ENCODE data around the gene CCDC172. TPM values are rescaled to one million over a fixed set of nuclear protein-coding genes. Genes with fewer than 3 reads are reported as not detected.

CCDC172 gene
- not detected for total RNA-seq

GRCh38 chr10:116324227-116324950 lies at the start of gene CCDC172:
Gene CCDC172, plus strand, starts transcription at chr10:116324448. Its CDS starts 564 bp downstream, at chr10:116325012.
- DNase-seq, result no peak

GRCh38 chr10:116276981-116277380 lies 47.3 kb upstream of the CCDC172 start:
- DNase-seq, result no peak

GRCh38 chr10:116278846-116279245 lies 45.4 kb upstream of the CCDC172 start:
- DNase-seq, result peak; percentile 45

GRCh38 chr10:116281775-116282174 lies 42.5 kb upstream of the CCDC172 start:
- no peak for DNase-seq

- no peak for DNase-seq
These were observed 37.5 kb upstream of the CCDC172 start for GRCh38 chr10:116286626-116287200.

- DNase-seq, result peak; percentile 86
These were observed 36.2 kb upstream of the CCDC172 start for GRCh38 chr10:116287906-116288501.

GRCh38 chr10:116289652-116290051 lies 34.6 kb upstream of the CCDC172 start:
- no peak for DNase-seq

GRCh38 chr10:116292493-116292892 lies 31.8 kb upstream of the CCDC172 start:
- no peak for DNase-seq

GRCh38 chr10:116296291-116296721 lies 27.9 kb upstream of the CCDC172 start:
- DNase-seq, result peak; percentile 59

GRCh38 chr10:116298586-116298985 lies 25.7 kb upstream of the CCDC172 start:
- no peak for DNase-seq

GRCh38 chr10:116300542-116300941 lies 23.7 kb upstream of the CCDC172 start:
- peak; percentile 82 for DNase-seq

GRCh38 chr10:116304923-116305322 lies 19.3 kb upstream of the CCDC172 start:
- no peak for DNase-seq

GRCh38 chr10:116306847-116307246 lies 17.4 kb upstream of the CCDC172 start:
- DNase-seq, result no peak

GRCh38 chr10:116307455-116307854 lies 16.8 kb upstream of the CCDC172 start:
- DNase-seq, result no peak

GRCh38 chr10:116311016-116311415 lies 13.2 kb upstream of the CCDC172 start:
- DNase-seq, result no peak

- DNase-seq, result peak; percentile 29
These were observed 12.3 kb upstream of the CCDC172 start for GRCh38 chr10:116311706-116312490.

GRCh38 chr10:116312548-116312947 lies 11.7 kb upstream of the CCDC172 start:
- no peak for DNase-seq

- DNase-seq, result no peak
These were observed 7.7 kb upstream of the CCDC172 start for GRCh38 chr10:116316503-116316902.

- no peak for DNase-seq
These were observed 845 bp downstream of the CCDC172 start for GRCh38 chr10:116324951-116325635.

- no peak for DNase-seq
These were observed 1.7 kb downstream of the CCDC172 start for GRCh38 chr10:116325987-116326386.

GRCh38 chr10:116329153-116329552 lies 4.9 kb downstream of the CCDC172 start:
- DNase-seq, result no peak

- DNase-seq, result no peak
These were observed 7.6 kb downstream of the CCDC172 start for GRCh38 chr10:116331815-116332214.

All from tongue (tissue), 2 donors.